Renal pelvis (tissue), 4 donors: ENCODE data around the gene ASF1A. TPM values are rescaled to one million over a fixed set of nuclear protein-coding genes. Genes with fewer than 3 reads are reported as not detected.

Experiments
- DNase-seq: peaks from one replicate; pipeline ENCODE4 v3.0.0-alpha.2; 2013
- polyA plus RNA-seq, 3 donors: library from polyadenylated mRNA; unstranded; fragments of 120-200 nt; gene quantifications; one replicate each; pipeline ENCODE4 v1.2.1, GENCODE V29; 2013; ENCODE audit not compliant: insufficient read length in 3 of 3

The ASF1A gene
- polyA plus RNA-seq, 3 donors = 33.4 to 36.1 (median 33.6) TPM

DNA sequence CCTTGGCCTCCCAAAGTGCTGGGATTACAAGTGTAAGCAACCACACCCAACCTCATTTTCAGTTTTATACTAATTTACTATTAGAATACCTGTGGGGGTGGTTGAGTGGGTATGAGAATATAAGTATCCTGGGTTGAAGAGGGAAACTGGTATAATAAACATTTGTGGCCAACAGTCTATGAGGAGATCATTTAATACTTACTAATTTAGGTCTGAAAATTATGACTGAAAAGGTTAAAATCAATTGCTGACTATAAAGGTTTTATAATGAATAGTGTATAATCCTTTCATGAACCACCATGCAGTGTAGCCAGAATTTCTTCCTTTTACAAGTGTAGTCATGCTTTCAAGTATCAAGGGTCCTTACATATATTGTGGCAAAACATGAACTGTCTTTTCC lies 11.1 kb downstream of the ASF1A start:
- no peak for DNase-seq

DNA sequence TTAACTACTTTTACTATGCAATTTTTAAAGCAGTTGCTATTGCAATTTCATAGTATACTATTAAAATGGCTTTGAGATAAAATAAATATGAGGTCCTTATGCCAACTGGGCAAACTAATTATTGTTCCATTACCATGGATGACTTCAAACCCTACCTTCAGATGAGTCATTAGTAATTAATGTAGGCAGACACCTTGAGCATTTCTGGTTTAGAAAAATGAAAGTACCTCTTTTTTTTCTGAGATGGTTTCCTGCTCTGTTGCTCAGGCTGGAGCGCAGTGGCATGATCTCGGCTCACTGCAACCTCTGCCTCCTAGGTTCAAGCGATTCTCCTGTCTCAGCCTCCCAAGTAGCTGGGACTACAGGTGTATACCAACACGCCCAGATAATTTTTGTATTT lies 11.9 kb downstream of the ASF1A start:
- no peak for DNase-seq

DNA sequence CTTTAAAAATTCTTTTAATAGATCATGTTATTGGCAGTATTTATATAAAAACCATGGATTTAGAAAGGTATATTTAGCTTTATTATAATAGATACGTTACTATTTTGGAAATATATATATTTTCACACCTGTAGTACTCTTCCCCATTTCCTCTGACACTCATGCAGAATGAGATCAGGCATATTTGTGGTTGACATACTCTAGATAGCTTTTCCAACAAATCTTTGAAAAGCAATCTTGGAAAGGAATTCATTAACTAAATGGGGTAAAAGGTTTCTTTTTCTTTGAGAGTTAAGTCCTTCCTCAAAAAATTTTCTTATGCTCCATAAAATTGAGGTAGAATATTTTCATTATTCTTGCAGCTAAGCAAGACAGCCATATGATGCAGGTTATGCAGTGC lies 14.5 kb downstream of the ASF1A start:
- DNase-seq = no peak

DNA sequence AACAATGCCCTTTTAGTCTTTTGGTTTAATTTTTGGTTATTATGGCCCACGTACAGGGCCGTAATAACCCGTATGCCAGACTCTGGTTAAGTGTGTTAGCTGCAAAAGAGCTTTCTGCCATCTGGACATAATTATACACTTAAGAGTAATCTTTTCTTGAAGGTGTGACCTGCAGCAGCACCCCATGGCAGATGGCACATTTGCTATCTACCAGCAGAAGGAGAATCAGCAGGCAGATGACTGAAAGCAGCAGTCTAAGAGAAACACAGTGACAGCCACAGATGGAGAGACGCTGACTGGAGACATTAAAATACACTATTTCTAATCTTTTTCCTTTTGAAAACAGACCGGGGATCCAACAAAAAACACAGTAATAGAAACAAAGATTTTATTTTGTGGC lies 18.7 kb downstream of the ASF1A start:
- DNase-seq = no peak

DNA sequence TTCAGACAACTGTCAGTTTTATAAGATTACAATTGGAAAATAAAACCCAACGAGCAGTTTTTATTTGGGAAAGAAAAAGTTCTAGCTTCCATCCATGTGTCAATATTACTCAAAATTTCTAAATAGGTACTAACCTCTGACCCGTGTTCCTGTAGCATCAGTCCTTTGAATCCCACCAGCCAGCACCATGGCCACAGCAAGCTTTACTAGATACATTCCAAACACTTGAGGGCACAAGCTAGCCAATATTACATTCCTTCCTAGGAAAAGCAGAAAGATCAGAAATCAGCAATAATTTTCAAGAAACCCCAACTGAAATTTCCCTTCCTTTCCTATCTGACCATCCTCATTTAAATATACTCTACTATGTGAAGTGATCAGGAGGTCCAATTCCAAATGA lies 19.2 kb downstream of the ASF1A start:
- no peak for DNase-seq

DNA sequence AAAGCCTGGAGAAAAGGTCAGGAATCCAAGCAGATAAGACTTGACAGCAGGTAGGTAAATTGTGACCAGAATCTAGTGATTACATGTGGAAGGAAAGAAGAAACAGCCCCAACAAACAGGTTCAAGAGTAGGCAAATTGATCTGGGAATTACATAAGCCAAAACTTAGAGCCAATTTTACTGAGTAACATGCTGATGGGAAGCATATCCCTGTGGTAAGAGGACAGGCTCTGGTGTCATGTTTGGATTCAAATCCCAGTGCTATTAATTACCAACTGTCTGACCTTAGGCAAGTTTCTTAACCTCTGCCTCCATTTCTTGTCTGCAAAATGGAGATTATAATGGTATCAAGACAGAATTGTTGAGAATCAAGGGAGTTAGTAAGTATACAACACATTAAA lies 20.6 kb downstream of the ASF1A start:
- no peak for DNase-seq

DNA sequence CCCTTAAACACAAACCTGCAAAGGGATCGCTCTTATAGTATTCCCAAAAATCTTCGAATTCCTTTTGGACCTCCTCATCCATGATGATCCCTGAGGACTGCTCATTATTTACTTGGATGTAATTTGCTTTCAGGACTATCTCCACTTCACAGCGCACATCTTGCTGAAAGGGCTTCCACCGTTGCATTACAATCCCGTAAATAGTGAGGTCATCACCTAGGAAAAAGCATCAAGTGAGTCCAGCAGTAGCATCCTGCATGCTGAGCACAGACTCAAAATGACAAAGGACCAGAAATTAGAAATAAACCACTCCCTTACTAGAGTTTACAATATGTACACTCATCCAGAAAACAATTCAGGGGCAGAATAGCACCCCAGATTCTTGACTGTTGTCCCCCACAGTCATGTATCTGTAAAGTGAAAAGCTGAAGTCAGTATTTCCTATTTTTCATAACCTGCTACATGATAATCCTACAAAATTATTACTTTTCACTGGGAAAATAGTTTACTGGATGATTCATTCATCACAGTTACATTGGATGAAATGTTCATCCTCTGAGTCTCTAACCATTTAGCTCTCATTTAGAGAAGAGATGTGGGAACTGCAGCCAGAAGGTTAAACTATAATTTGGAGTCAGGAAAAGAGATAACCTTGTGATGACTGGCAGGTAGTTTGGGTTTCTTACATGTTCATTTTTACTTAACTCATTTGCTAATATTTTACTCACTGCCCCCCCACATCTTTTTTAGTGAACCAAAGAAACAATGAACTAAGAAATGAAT lies 23.8 kb downstream of the ASF1A start:
- no peak for DNase-seq

DNA sequence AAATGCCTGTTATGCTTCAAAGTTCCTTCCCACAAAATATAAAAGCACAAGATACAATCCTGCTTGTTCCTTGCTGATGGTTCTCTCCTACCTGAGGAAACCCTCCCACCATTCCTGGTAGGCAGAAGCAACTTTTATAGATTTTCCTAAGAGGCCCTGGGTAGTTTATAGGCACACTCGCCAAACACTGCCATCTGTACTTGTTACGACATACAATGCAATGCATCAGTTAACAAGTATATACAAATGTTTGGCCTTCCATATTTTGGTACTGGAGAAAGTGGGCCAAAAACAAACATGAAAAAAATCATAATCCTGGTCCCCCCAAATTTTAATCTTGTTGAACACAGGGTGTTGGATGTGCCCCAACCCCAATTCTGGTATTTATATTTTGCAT lies 24.4 kb downstream of the ASF1A start:
- DNase-seq = no peak

DNA sequence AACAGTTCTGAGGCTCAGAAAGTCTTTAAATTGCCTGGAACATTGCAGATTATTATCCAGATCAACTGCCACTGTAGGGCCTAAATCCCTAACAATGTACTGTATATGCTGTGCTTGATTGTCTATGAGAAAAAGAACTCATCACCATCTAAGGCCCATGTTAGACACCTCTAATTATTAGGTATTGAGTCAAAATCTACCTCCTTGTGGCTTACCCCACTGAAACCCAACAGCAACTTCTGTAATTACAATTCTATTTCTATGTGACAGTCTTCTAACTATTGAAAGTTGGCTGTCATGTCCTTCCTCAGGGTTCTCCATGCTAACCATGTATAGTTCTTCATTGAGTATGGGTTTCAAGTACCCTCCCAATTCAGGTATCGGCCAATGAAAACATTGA lies 27.1 kb downstream of the ASF1A start:
- DNase-seq = no peak

DNA sequence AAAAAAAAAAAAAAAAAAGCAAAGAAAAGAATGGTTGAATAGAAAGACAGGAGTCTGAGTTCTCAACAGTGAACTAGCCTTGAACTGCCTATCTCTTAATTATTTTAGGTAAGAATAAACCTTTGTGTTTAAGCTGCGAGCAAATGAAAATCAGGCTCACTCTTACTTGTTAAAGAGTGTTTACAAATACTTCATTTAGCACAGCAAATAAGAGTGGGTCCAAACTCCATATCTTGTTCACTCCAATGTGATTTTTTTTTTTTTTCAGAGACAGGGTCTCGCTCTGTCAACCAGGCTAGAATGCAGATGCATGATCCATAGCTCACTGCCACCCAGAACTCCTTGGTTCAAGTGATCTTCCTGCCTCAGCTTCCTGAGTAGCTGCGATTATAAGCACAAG lies 29.1 kb downstream of the ASF1A start:
- DNase-seq = no peak

DNA sequence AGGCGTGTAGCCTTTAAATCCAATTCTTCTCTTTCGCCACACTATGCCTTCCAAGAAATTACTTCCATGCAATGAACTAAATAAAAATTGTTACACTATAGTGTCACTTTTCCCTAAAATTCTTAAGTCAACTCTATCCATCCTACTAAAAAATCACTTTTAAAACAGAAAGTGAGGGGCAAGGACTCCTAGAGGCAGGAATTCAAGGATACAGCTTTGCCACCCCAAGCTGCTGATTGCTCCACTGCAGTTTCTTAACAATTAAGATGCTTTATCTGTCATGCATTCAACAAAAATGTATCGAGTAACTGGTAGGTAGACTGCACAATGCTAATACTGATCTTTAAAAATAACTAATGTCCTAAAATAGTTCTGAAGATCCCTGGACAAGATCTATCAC lies 36.7 kb downstream of the ASF1A start:
- no peak for DNase-seq

DNA sequence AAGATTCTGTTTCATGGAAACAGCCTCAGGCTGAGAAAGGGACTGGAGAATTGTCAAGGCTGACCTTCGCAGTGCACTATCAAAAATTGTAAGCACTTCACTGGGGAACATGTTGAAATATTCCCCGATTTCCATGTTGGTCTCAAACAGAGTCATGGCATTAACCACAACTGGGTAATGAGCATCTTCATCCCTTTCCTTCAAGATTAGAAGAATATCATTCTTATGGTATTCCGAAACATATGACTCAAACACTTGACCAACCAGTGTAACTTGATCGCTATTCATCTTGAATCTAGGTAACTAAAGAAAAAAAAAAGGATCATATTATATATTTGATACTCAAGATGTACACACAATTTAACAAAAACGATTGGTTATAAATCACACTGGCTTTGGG lies 37.5 kb downstream of the ASF1A start:
- no peak for DNase-seq

DNA sequence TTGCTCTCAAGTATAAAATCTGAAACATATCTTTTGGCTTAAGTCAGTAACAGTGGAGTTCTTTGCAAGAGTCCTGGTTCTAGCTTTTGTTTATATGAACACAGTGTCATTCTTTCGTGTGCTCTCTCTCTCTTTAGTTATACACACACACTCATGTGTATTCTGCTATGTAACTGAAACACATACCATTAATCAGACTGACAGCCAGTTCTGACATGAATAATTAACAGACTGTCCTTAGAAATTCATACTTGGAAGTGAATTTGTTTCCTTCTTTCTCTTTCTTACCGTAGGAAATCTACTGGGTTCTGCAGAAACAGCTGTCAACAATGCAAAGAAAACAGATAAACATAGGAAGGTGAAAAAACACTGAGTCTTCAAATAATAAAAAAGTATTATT lies 38.5 kb downstream of the ASF1A start:
- DNase-seq = no peak

DNA sequence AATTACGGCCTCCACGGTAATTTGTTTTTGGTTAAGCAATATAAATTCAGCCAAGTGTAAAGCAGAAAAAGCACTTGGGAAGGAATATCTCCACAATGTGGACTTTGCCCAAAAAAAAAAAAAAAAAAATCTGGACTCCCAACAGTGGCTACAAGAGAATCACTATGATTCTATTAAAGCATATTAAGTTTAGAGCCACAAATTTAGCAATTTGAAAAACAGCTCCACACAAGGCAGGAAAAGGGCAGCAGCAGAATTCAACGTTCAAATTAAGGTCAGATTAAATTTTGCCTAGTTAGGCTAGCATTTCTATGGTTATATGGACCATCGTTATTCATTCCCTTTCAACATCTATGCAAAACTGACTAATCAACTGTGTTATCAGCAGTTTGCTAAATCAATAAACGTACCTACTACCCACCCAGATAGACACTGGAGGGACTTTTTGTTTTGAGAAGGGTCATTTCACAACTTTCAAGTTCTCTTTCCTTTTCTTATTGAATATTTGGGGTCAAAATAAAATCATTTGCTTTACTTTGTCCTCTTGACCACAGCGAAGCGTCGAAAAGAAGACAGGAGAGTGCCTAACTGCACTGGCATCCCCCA lies 40.0 kb downstream of the ASF1A start:
- no peak for DNase-seq

DNA sequence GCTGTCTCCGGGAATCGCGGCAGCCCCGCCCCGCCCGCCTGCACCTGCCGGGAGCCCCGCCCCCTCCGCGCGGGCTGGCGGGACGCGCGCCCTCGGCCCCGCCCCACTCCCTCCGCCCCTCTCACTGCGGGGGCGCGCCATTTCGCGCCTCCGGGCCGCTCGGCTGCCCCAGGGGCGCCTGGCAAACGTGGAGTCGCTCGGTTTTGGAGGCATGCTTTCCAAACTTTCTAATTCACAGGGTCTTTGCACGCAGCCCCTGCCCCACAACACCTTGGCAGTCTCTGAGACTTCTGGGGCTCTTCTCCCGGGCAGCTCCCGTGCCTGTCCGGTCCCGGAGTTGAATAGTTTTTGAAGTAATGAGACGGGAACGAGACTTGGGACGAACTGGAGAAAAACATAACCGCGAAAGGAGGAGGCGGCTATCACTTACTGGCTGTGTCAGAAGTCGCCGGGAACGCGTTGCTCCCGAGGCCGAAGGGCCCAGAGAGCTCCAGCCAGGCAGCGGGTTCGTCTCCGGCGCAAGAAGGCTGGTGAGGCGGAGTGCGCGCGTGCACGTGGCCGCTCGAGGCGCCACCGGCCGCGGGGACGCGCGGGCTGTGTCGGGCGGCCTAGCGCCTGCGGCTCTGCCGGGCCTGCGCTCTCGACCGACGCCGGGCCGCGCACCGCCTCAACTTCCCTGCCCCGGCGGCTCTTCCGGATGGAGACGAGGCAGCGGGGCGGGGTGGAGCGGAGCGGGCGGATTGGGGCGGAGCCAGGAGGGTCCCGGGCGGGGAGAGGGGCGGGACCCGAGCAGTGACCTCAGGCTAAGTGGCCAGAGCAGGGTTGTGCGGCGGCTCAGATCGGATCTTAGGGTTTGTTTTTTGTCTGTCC lies 40.7 kb downstream of the ASF1A start, which contains the start of gene MCM9:
MCM9 (minus strand) TSS at position 699 of the 870 bp plus-strand sequence. CDS start 3,436 bp downstream, outside the sequence.
- DNase-seq = peak; percentile 87

DNA sequence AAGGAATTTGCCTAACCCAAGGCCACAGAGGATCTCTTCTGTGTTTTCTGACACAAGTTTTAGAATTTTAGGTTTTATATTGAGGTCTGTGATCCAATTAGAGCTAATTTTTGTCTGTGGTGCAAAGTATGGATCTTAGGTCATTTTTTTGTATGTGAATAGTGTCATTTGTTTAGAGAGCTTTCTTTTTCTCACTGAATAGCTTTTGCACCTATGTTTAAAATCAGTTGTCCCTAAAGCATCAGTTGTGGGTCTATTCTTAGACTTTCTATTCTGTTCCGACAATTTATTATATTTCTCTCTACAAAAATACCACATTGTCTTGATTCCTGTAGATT lies 41.3 kb downstream of the ASF1A start:
- no peak for DNase-seq

DNA sequence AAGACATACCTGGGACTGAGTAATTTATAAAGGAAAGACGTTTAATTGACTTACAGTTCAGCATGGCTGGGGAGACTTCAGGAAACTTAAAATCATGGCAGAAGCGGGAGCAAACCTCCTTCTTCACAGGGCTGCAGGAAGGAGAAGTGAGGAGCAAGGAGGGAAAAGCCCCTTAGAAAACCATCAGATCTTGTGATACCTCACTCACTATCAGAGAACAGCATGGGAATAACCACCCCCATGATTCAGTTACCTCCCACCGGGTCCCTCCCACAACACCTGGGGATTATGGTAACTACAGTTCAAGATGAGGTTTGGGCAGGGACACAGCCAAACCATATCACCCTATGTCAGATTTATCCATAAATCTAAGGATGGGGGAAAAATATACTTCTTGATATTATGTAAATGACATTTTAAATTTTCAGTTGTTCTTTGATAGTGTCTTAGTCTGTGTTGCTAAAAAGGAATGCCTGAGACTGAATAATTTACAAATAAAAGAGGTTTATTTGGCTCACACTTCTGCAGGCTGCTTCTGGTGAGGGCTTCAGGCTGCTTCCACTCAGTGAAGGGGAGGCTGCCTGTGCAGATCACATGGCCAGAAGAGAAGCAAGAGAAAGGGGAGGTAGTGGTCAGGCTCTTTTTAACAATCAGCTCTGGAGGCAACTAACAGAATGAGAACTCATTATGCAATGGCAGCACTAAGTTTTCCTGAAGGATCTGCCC lies 42.2 kb downstream of the ASF1A start:
- DNase-seq = no peak

DNA sequence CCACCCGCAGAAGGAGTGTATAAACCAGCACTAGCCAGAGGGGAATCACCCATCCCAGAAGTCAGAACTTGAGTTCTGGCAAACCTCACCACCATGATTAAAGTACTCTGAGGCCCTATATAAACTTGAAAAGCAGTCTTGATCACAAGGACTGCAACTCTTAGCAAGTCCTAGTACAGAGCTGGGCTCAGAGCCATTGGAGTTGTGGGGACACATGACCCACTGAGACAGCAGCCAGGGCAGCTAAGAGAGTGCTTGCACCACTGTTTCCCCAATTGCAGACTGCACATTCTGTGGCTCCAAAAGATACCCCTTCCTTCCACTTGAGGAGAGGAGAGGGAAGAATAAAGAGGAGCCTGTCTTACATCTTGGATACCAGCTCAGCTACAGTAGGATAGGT lies 45.7 kb downstream of the ASF1A start:
- no peak for DNase-seq

DNA sequence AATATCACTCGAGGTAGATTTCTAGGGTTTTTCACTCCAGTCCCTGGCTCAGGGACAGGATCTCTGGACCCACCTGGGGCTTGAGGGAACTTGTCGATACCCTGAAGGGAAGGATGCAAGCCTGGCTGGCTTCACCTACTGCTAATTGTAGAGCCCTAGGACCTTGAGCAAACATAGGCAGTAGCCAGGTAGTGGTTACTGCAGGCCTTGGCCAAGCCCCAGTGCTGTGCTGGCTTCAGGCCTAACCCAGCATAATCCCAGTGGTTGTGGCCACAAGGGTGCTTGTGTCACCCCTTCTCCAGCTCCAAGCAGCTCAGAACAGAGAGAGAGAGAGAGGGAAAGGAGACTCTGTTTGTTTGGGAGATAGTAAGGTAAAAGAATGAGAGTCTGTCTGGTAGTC lies 46.8 kb downstream of the ASF1A start:
- no peak for DNase-seq

DNA sequence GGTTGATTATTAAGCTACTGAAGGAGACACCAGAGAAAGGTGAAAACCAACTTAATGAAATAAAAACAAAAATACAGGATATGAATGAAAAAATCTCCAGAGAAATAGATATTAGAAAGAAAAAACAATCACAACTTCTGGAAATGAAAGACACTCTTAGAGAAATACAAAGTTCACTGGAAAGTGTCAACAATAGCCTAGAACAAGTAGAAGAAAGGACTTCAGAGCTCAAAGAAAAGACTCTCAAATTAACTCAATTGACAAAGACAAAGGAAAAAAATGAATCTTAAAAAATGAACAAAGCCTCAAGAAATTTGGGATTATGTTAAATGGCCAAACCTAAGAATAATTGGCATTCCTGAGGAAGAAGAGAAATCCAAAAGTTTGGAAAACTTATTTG lies 51.3 kb downstream of the ASF1A start:
- DNase-seq = no peak

DNA sequence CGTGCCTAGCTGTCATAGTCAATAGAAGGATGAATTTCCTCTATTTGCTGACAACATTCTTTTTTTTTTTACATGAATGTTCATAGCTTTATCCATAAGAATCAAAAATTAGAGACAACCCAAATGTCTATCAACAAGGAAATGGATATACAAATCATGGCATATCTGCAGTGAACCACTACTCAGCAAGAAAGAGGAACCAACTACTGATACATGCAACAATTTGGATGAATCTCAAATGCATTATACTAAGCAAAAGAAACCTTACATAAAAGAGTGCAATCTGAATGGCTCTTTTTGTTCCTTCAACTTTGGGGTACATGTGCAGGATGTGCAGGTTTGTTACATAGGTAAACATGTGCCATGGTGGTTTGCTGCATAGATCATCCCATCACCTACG lies 58.7 kb downstream of the ASF1A start:
- DNase-seq = no peak

DNA sequence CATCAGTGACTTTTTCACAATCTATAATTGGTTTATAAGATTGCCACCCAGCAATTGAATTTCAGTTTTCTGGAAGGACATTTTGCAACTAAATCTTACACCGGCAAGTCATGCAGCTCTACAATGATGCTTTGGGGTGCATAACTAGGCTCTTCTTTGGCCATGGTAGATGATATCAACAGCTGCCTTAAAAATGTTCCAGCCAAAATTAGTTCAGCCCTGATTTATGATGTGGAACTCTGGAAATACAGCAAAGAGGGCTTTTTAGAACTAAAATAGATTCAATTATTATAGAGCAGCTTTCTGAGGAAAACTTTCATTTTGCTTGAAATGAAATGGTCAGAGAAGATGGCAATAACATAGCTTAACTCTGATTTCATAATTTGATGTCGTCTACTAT lies 59.4 kb downstream of the ASF1A start:
- DNase-seq = no peak
